GM12891 (cell line): ENCODE data around the gene FLNA.

Source experiments
- DNase-seq: peaks from one replicate; pipeline ENCODE4 v3.0.0; 2011; ENCODE audit warnings: low spot score; ENCODE audit not compliant: insufficient read length
- FAIRE-seq: peaks from 2 replicates; lab custom pipeline; 2011; peaks lifted over from hg19 to GRCh38; lab: Jason Lieb, UNC
- PAX5 ChIP-seq: IDR thresholded peaks from 2 replicates; pipeline ENCODE4 v1.6.1; 2011; ENCODE audit warnings: low read length, moderate library complexity, mild to moderate bottlenecking; ENCODE audit not compliant: insufficient read depth, severe bottlenecking
- POLR2A ChIP-seq: IDR thresholded peaks from 2 replicates; pipeline ENCODE4 v1.6.1; 2011; ENCODE audit warnings: low read depth, low read length, control low read depth
- POLR2AphosphoS5 ChIP-seq: IDR thresholded peaks from 2 replicates; pipeline ENCODE4 v1.6.1; 2011; ENCODE audit warnings: low read depth, low read length, control low read depth
- POU2F2 ChIP-seq: IDR thresholded peaks from 2 replicates; pipeline ENCODE4 v1.6.1; 2011; ENCODE audit warnings: low read depth, mild to moderate bottlenecking, control low read depth, low read length, moderate library complexity
- SPI1 ChIP-seq: IDR thresholded peaks from 2 replicates; pipeline ENCODE4 v1.6.1; 2011; ENCODE audit warnings: low read depth, low read length, control low read depth
- TAF1 ChIP-seq: IDR thresholded peaks from 2 replicates; pipeline ENCODE4 v1.6.1; 2011; ENCODE audit warnings: low read depth, low read length, control low read depth

Gene FLNA

DNA sequence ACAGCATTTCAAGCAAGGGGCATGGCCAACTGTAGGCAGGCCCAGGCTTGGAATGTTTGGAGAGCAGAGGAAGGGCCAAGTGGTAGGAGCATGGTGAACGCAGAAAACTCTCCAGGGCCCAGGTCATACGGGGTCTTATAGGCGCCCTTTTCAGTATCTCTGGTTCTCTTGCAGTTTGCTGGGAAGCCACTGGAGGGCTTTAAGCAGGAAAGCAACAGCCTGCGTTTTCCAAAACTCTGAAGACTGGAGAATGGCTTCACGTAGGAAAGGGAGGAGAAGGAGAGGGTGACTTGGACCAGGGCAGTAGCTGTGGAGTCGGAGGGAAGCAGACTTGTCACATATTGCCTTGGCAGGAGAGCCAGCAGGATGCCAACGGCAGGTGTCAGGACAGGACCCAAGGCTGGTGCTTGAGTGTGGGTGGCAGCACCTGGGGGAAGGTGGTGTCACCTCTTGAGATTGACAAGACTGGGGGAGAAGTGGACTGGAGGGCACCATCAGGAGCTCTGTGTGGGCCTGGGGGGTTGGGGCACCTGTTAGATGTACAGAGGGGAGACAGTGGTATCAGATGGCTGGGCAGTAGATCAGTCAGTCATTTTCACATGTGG, 56.9 kb downstream of the FLNA start:
- no peak for FAIRE-seq
- TF ChIP-seq POLR2A (no peak), POU2F2 (no peak), TAF1 (no peak), POLR2AphosphoS5 (no peak), SPI1 (no peak)
- DNase-seq: no peak

DNA sequence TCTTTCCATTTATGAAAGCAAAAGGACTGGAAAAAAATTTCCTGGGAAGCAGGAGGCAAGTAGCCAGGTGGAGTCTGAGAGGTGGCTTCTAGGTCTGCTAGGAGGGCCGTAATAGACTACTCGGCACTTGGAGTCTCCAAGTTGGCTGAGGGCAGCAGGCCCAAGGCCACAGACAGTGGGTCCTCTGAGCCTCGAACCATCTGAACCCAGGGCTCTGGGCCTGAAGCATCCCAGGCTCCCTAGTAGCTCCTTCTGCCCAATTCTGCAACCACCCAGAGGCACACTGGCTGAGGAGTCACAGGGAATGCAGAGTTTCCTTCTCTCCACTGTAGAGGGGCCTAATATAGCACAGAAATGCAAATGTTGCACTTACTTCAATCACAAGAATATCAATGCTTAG, 59.0 kb downstream of the FLNA start:
- FAIRE-seq: no peak
- DNase-seq: no peak
- TF ChIP-seq POU2F2: no peak
- no peak for TF ChIP-seq POLR2AphosphoS5
- TF ChIP-seq POLR2A: no peak
- no peak for TF ChIP-seq TAF1
- TF ChIP-seq SPI1: no peak
- TF ChIP-seq PAX5: no peak

DNA sequence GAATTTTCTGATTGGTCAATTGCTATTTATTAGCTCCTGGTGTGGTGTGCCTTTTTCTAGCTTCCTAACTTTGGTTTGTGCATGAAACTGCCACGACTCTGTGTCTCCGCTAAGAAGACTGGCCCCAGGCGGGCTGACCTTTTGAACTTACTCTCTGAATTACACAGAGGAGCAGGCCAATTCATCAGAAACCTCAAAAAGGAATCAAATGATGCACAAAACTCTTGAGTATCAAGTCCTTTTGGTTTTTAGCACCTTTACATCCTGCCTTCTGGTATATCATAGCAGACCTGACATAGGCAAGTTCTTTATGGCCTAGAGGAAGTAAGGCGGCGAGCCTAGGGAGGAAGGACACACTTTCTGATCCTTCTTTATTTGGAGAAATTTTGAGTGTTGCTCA, 61.3 kb downstream of the FLNA start:
- no peak for FAIRE-seq
- DNase-seq: no peak
- TF ChIP-seq POLR2AphosphoS5 (no peak), POU2F2 (no peak), PAX5 (no peak), SPI1 (no peak), POLR2A (no peak), TAF1 (no peak)

DNA sequence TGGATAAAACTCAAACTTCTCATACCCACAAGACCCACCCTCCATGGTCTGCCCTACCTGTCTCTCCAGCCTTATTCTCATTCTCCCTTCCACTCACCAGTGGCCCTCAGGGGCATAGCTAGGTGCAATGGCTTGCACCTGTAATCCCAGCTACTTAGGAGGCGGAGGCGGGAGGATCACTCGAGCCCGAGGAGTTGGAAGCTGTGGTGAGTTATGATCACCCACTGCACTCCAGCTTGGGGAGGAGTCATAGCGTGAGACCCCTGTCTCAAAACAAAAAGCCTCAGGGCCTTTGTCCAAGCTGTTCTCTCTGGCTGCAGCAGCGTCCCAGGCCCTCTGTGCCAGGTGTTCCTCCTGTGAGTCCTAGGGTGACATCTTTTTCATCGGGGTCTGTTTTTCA, 62.3 kb downstream of the FLNA start:
- FAIRE-seq (no peak), DNase-seq (no peak)
- TF ChIP-seq SPI1: no peak
- TF ChIP-seq POLR2A: no peak
- no peak for TF ChIP-seq TAF1
- no peak for TF ChIP-seq POLR2AphosphoS5
- TF ChIP-seq POU2F2: no peak
- TF ChIP-seq PAX5: no peak

DNA sequence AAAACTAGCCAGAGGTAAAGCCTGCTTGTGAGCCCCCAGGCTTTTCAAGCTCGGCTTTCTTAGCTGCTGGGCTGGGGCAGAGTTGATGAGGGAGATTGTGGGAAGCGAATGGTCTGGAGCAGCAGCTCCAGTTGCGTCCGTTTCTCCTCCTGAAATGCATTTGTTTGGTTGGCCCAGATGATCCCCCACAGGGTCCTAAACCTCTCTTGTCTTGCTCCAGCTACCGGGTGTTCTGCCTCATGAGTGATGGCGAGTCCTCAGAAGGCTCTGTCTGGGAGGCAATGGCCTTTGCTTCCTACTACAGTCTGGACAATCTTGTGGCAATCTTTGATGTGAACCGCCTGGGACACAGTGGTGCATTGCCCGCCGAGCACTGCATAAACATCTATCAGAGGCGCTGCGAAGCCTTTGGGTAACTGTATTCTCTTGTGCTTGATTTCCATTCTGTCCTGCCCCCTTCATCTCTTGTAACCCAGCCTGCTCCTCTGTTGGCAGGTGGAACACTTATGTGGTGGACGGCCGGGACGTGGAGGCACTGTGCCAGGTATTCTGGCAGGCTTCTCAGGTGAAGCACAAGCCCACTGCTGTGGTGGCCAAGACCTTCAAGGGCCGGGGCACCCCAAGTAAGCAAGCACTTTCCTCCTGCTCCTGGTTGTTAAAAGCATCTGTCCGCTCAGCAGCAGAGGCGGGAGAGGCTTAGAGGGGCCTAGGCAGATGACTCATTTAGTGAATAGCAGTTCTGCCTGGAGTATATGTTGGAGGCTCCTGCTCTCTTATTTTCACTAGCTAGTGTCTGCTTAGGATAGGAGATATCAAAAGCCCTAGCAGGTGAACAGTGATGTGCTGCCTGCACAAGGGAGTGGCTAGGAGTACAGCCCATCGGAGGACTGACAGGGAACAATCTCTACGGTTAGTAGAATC, 63.6 kb downstream of the FLNA start:
- DNase-seq (no peak), FAIRE-seq (peak; percentile 81)
- TF ChIP-seq SPI1 (no peak), POLR2AphosphoS5 (no peak), POU2F2 (no peak), TAF1 (no peak), PAX5 (no peak), POLR2A (no peak)

DNA sequence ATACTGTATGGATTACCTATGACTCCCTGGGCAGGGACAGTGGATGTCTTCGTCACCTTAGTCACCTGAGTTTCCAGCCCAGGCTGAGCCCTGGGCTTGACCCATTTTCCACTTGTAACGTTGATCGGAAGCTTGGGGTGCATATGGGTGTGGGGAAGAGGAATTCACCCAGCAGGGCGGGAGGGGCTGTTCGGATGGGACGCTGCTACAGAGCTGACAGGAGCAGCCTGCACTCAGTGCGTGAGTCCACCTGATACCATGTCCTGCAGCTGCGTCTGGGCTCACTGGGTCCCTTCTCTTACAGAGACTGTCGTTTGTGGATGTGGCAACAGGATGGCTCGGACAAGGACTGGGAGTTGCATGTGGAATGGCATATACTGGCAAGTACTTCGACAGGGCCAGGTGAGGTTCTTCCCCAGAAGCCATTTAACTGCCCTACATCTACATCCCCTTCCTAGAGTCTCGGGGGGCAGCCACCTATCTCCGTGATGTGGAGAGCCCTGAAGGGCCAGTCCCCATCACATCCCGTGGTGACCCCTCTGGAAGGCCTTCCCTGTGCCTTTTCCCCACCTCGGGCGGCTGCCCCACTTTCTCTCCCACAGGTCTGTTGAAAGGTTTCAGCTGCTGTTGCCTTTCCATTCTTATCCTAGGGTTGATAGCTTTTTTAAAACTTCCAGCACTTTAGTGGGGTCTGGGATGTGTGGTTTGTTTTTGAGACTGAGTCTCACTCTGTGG, 65.2 kb downstream of the FLNA start:
- no peak for FAIRE-seq
- TF ChIP-seq SPI1 (no peak), POLR2A (no peak), PAX5 (no peak), TAF1 (no peak), POLR2AphosphoS5 (no peak)
- DNase-seq: no peak

DNA sequence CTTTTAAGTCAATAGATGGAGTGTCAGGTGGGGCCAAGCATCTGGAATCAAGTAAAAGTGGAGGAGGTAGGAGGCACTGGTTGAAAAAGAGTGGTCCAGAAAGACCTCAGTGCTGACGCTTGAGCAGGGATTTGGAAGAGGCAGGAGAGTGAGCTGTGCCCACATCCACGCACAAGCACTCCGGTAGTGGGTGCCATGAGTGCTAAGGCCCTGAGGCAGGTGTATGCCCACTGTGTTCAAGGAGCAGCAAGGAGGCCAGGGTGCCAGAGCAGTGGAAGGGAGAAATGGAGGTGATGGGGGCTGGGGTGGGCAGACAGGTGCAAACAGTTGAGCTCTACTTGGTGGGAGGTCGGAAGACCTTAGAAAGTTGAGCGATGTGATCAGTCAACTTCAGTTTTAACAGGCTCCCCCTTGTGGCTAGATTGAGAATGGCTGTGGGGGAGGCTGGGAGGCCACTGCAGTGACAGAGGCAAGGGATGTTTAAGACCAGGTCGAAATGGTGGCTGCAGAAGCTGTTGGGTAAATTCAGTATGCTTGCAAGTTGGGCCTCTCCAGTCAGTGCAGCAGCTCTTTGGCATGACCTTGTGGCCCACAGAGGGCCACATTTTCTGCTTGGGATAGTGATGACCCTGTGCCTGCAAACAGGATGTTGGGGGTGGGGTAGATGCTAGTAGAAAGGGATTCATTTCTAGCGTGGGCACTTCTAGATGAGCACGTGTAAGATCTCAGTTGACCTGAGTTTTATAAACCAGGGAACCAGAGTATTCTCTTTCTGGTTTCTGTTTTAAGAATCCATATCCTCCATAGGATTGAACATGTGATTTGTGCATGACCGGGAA, 66.1 kb downstream of the FLNA start:
- peak; percentile 37 for DNase-seq
- TF ChIP-seq POU2F2 (no peak), TAF1 (no peak), SPI1 (no peak), POLR2AphosphoS5 (no peak), POLR2A (no peak), PAX5 (no peak)
- peak; percentile 97 for FAIRE-seq

DNA sequence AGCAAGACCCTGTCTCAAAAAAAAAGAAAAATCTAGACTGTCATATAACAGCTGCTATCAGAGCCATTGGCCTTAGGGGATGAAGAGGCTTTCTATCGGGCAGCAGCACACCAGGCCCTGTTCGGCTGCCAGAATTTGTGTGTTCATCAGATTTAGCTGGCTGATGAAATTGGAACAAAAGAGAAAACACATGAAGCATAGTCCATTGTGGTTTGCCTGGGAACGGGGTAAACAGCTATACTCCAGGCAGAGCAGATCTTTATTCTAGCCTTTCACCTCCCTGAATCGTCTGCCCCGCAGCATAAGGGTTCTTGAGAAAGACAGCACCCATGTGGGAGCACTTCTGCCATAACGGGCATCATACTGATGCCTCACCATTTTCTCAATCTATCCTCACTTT, 67.2 kb downstream of the FLNA start:
- FAIRE-seq (peak; percentile 38), DNase-seq (no peak)
- TF ChIP-seq POLR2A (no peak), TAF1 (no peak), SPI1 (no peak), POLR2AphosphoS5 (no peak), POU2F2 (no peak)
